ENCODE results near the gene MAD1L1. TPM values are rescaled to one million over a fixed set of nuclear protein-coding genes. Genes with fewer than 3 reads are reported as not detected.

MAD1L1 gene
- total RNA-seq, 1 experiment from 2014 or later: 43.8 TPM

- DNase-seq (ENCODE audit: low spot score) (peak; percentile 9), ATAC-seq (no peak)
- Mint-ChIP-seq H3K27me3 (ENCODE audit: low read depth) (no peaks in the 10 kb centered on the region), H3K27ac (no peak overlapping the region), H3K4me3 (no peak overlapping the region), H3K4me1 (no peaks in the 10 kb centered on the region), H3K36me3 (no peaks in the 10 kb centered on the region), H3K9me3 (no peaks in the 10 kb centered on the region)
- POLR2A ChIA-PET: no interaction called here
- TF ChIP-seq ZNF532 (CRISPR knock-in tag; IDR thresholded peaks at IDR 0.05; ENCODE audit: borderline replicate concordance) (no peak), FOXP4 (CRISPR knock-in tag; IDR thresholded peaks at IDR 0.05) (no peak), MXD4 (CRISPR knock-in tag; IDR thresholded peaks at IDR 0.05; ENCODE audit: borderline replicate concordance) (no peak), ZNF281 (CRISPR knock-in tag; IDR thresholded peaks at IDR 0.05) (no peak), TEAD4 (CRISPR knock-in tag; IDR thresholded peaks at IDR 0.05) (no peak), SOX15 (CRISPR knock-in tag; IDR thresholded peaks at IDR 0.05) (no peak), TEAD1 (CRISPR knock-in tag; IDR thresholded peaks at IDR 0.05) (no peak), ETV6 (CRISPR knock-in tag; IDR thresholded peaks at IDR 0.05) (no peak), GABPB1 (CRISPR knock-in tag; IDR thresholded peaks at IDR 0.05) (no peak), ZNF425 (CRISPR knock-in tag; conservative IDR thresholded peaks at IDR 0.05) (no peak)
- CTCF ChIA-PET: interaction anchor here (0.6 kb wide), 1 partner anchor 402 kb away, joined by 3 read pairs; no protein-coding TSS in a partner anchor
Observed at GRCh38 chr7:1856161-1856887, 376.4 kb downstream of the MAD1L1 start.

- ChIA-PET POLR2A (no interaction called here), CTCF (interaction anchor here (1.3 kb wide), 1 partner anchor 13 kb away, joined by 3 read pairs; no protein-coding TSS in a partner anchor)
- ATAC-seq (no peak), DNase-seq (ENCODE audit: low spot score) (no peak)
- TF ChIP-seq OVOL2 (CRISPR knock-in tag; IDR thresholded peaks at IDR 0.05; ENCODE audit: borderline replicate concordance): no peak
- no peak for TF ChIP-seq TP53 (CRISPR knock-in tag; IDR thresholded peaks at IDR 0.05)
- no peak for TF ChIP-seq ZNF219 (CRISPR knock-in tag; IDR thresholded peaks at IDR 0.05; ENCODE audit: borderline replicate concordance)
- TF ChIP-seq CDX4 (CRISPR knock-in tag; IDR thresholded peaks at IDR 0.05; ENCODE audit: borderline replicate concordance): no peak
- no peak for TF ChIP-seq AFF4 (CRISPR knock-in tag; IDR thresholded peaks at IDR 0.05; ENCODE audit: borderline replicate concordance)
- Mint-ChIP-seq H3K4me1 (no peaks in the 10 kb centered on the region), H3K4me3 (no peak overlapping the region), H3K27me3 (ENCODE audit: low read depth) (no peaks in the 10 kb centered on the region), H3K36me3 (no peaks in the 10 kb centered on the region), H3K9me3 (no peaks in the 10 kb centered on the region), H3K27ac (no peak overlapping the region)
Observed at GRCh38 chr7:1855725-1856160, 377.0 kb downstream of the MAD1L1 start.
